Measurements from ENCODE around the gene MYDGF.

DNA sequence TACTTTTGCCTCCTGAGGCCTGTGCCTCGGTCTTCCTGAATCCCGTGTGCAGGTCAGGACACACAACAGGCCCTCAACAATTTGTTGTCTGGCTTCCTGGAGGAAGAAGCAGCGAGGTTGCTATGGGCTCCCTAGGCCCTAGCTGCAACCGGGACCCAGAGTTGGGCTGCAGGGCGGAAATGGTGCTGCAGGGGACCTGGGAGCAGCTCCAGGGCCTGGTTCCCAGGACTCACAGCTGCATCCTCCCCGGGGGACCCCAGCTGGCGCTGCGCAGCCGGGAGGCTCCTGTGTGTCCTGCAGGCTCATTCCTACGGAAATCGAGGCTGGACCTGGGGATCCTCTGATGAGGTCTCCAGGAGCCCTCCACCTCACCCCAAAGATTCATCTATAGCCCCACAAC, 31.8 kb downstream of the MYDGF start:
- TF ChIP-seq, protein P1, sequence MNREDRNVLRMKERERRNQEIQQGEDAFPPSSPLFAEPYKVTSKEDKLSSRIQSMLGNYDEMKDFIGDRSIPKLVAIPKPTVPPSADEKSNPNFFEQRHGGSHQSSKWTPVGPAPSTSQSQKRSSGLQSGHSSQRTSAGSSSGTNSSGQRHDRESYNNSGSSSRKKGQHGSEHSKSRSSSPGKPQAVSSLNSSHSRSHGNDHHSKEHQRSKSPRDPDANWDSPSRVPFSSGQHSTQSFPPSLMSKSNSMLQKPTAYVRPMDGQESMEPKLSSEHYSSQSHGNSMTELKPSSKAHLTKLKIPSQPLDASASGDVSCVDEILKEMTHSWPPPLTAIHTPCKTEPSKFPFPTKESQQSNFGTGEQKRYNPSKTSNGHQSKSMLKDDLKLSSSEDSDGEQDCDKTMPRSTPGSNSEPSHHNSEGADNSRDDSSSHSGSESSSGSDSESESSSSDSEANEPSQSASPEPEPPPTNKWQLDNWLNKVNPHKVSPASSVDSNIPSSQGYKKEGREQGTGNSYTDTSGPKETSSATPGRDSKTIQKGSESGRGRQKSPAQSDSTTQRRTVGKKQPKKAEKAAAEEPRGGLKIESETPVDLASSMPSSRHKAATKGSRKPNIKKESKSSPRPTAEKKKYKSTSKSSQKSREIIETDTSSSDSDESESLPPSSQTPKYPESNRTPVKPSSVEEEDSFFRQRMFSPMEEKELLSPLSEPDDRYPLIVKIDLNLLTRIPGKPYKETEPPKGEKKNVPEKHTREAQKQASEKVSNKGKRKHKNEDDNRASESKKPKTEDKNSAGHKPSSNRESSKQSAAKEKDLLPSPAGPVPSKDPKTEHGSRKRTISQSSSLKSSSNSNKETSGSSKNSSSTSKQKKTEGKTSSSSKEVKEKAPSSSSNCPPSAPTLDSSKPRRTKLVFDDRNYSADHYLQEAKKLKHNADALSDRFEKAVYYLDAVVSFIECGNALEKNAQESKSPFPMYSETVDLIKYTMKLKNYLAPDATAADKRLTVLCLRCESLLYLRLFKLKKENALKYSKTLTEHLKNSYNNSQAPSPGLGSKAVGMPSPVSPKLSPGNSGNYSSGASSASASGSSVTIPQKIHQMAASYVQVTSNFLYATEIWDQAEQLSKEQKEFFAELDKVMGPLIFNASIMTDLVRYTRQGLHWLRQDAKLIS (CRISPR knock-in tag; IDR thresholded peaks at IDR 0.05; ENCODE audit: borderline replicate concordance): no peak
- no peak for TF ChIP-seq ZNF317 (CRISPR knock-in tag; IDR thresholded peaks at IDR 0.05; ENCODE audit: borderline replicate concordance, low read depth)
- no peak for TF ChIP-seq NFE2L1 (CRISPR knock-in tag; IDR thresholded peaks at IDR 0.05)
- TF ChIP-seq, protein P2, sequence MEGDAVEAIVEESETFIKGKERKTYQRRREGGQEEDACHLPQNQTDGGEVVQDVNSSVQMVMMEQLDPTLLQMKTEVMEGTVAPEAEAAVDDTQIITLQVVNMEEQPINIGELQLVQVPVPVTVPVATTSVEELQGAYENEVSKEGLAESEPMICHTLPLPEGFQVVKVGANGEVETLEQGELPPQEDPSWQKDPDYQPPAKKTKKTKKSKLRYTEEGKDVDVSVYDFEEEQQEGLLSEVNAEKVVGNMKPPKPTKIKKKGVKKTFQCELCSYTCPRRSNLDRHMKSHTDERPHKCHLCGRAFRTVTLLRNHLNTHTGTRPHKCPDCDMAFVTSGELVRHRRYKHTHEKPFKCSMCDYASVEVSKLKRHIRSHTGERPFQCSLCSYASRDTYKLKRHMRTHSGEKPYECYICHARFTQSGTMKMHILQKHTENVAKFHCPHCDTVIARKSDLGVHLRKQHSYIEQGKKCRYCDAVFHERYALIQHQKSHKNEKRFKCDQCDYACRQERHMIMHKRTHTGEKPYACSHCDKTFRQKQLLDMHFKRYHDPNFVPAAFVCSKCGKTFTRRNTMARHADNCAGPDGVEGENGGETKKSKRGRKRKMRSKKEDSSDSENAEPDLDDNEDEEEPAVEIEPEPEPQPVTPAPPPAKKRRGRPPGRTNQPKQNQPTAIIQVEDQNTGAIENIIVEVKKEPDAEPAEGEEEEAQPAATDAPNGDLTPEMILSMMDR (IDR thresholded peaks at IDR 0.05): no peak
- no peak for TF ChIP-seq MYBL2 (CRISPR knock-in tag; IDR thresholded peaks at IDR 0.05)
- TF ChIP-seq, protein P3, sequence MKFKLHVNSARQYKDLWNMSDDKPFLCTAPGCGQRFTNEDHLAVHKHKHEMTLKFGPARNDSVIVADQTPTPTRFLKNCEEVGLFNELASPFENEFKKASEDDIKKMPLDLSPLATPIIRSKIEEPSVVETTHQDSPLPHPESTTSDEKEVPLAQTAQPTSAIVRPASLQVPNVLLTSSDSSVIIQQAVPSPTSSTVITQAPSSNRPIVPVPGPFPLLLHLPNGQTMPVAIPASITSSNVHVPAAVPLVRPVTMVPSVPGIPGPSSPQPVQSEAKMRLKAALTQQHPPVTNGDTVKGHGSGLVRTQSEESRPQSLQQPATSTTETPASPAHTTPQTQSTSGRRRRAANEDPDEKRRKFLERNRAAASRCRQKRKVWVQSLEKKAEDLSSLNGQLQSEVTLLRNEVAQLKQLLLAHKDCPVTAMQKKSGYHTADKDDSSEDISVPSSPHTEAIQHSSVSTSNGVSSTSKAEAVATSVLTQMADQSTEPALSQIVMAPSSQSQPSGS (CRISPR knock-in tag; IDR thresholded peaks at IDR 0.05; ENCODE audit: borderline replicate concordance, low read depth): no peak
- TF ChIP-seq, protein P4, sequence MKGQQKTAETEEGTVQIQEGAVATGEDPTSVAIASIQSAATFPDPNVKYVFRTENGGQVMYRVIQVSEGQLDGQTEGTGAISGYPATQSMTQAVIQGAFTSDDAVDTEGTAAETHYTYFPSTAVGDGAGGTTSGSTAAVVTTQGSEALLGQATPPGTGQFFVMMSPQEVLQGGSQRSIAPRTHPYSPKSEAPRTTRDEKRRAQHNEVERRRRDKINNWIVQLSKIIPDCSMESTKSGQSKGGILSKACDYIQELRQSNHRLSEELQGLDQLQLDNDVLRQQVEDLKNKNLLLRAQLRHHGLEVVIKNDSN (CRISPR knock-in tag; IDR thresholded peaks at IDR 0.05): no peak
- no peak for TF ChIP-seq SMAD3 (CRISPR knock-in tag; IDR thresholded peaks at IDR 0.05; ENCODE audit: borderline replicate concordance)
- TF ChIP-seq TCF7 (CRISPR knock-in tag; IDR thresholded peaks at IDR 0.05; ENCODE audit: low read depth): no peak
- no peak for TF ChIP-seq SP1 (CRISPR knock-in tag; conservative IDR thresholded peaks at IDR 0.05)

Data from WTC11 (cell line).